Osteocyte (in vitro differentiated cells): ENCODE data around the gene RILPL1. TPM values are rescaled to one million over a fixed set of nuclear protein-coding genes. Genes with fewer than 3 reads are reported as not detected.
"Not testable (repeated sequence)": the region's sequence is repeated elsewhere in the genome, so short reads cannot be mapped to it uniquely, and the experiment has no call there.

Source experiments
- DNase-seq: peaks from one replicate; pipeline ENCODE4 v3.0.0; 2021; ENCODE audit warnings: mixed read lengths; ENCODE audit not compliant: unreplicated experiment; ENCODE audit errors: extremely low spot score
- H3K27ac Mint-ChIP-seq: one replicate; pipeline ENCODE4 v1.8.0; 2021; ENCODE audit warnings: mild to moderate bottlenecking, mixed read lengths; ENCODE audit not compliant: unreplicated experiment
- H3K27me3 Mint-ChIP-seq: one replicate; pipeline ENCODE4 v1.8.0; 2021; ENCODE audit warnings: mixed read lengths; ENCODE audit not compliant: unreplicated experiment
- H3K36me3 Mint-ChIP-seq: one replicate; pipeline ENCODE4 v1.8.0; 2021; ENCODE audit warnings: mixed read lengths; ENCODE audit not compliant: unreplicated experiment
- H3K4me1 Mint-ChIP-seq: one replicate; pipeline ENCODE4 v1.8.0; 2021; ENCODE audit warnings: mixed read lengths; ENCODE audit not compliant: unreplicated experiment
- H3K4me3 Mint-ChIP-seq: one replicate; pipeline ENCODE4 v1.8.0; 2021; ENCODE audit warnings: mild to moderate bottlenecking, moderate library complexity, mixed read lengths; ENCODE audit not compliant: unreplicated experiment
- H3K9me3 Mint-ChIP-seq: one replicate; pipeline ENCODE4 v1.8.0; 2021; ENCODE audit warnings: mixed read lengths; ENCODE audit not compliant: unreplicated experiment
- CTCF ChIP-seq: fragments of 200-600 bp; sonication (generic); IDR thresholded peaks from 2 replicates; pipeline ENCODE4 v1.5.0; 2021; ENCODE audit warnings: antibody characterized with exemption, mild to moderate bottlenecking, moderate library complexity
- long read RNA-seq: library from polyadenylated mRNA; unstranded; transcript quantifications from one replicate; pipeline ENCODE4 v2.0.0, GENCODE V29; 2021
- total RNA-seq: library from RNA; stranded (reverse); gene quantifications from 2 replicates; pipeline ENCODE4 v1.2.1, GENCODE V29; 2021

The RILPL1 gene
- 34.2 and 35.1 TPM in 2 replicates for total RNA-seq
- long read RNA-seq, partial matches to known transcripts, result 0 of 3 reads
- long read RNA-seq, other reads (novel, unspliced or antisense), result 1 of 3 reads

- peak; percentile 51 for TF ChIP-seq CTCF
- peak within 1 kb of the TSS; percentile 84 for H3K4me3 Mint-ChIP-seq
- H3K27ac Mint-ChIP-seq, result peak within 1 kb of the TSS; percentile 82
- H3K36me3 Mint-ChIP-seq, result peaks cover 5% of the 10 kb centered on the region
- peaks cover 28% of the 10 kb centered on the region for H3K4me1 Mint-ChIP-seq
- H3K27me3 Mint-ChIP-seq, result peaks cover 3% of the 10 kb centered on the region
- DNase-seq, result peak; percentile 89
- no peaks in the 10 kb centered on the region for H3K9me3 Mint-ChIP-seq
Observed at GRCh38 chr12:123533672-123534643, at the start of gene RILPL1. Gene RILPL1 (minus strand): TSS chr12:123533719. CDS start chr12:123533482, 237 bp downstream.

GRCh38 chr12:123580772-123581171, 47.3 kb upstream of the RILPL1 start:
- Mint-ChIP-seq H3K9me3 (no peaks in the 10 kb centered on the region), H3K36me3 (peaks cover 6% of the 10 kb centered on the region), H3K27me3 (no peaks in the 10 kb centered on the region), H3K4me3 (no peak overlapping the region), H3K4me1 (peaks cover 22% of the 10 kb centered on the region), H3K27ac (no peak overlapping the region)
- no peak for DNase-seq
- TF ChIP-seq CTCF, result no peak

- H3K4me1 Mint-ChIP-seq, result peaks cover 14% of the 10 kb centered on the region
Observed at GRCh38 chr12:123578829-123579228, 45.3 kb upstream of the RILPL1 start.

GRCh38 chr12:123578243-123578642, 44.7 kb upstream of the RILPL1 start:
- no peaks in the 10 kb centered on the region for H3K9me3 Mint-ChIP-seq
- no peak overlapping the region for H3K27ac Mint-ChIP-seq
- H3K36me3 Mint-ChIP-seq, result peaks cover 6% of the 10 kb centered on the region
- no peak for TF ChIP-seq CTCF
- no peak for DNase-seq
- no peaks in the 10 kb centered on the region for H3K27me3 Mint-ChIP-seq
- peaks cover 14% of the 10 kb centered on the region for H3K4me1 Mint-ChIP-seq
- no peak overlapping the region for H3K4me3 Mint-ChIP-seq

More at GRCh38 chr12:123578829-123579228, 45.3 kb upstream of the RILPL1 start:
- H3K4me3 Mint-ChIP-seq, H3K9me3 Mint-ChIP-seq, DNase-seq, H3K27ac Mint-ChIP-seq, H3K36me3 Mint-ChIP-seq, H3K27me3 Mint-ChIP-seq: not testable (repeated sequence)

- DNase-seq, result no peak
Observed at GRCh38 chr12:123576611-123577010, 43.1 kb upstream of the RILPL1 start.

More at GRCh38 chr12:123576611-123577010, 43.1 kb upstream of the RILPL1 start:
- Mint-ChIP-seq H3K27me3 (no peaks in the 10 kb centered on the region), H3K27ac (no peak overlapping the region), H3K9me3 (no peaks in the 10 kb centered on the region), H3K4me1 (peaks cover 3% of the 10 kb centered on the region), H3K36me3 (peaks cover 6% of the 10 kb centered on the region), H3K4me3 (no peak overlapping the region)
- TF ChIP-seq CTCF, result no peak
